Gastrocnemius medialis (tissue), 4 donors: Measurements from ENCODE around the gene C2orf68. TPM values are rescaled to one million over a fixed set of nuclear protein-coding genes. Genes with fewer than 3 reads are reported as not detected.
A peak's percentile ranks its signal among the peaks of the same experiment; 100 is the strongest.

Experiments
- ATAC-seq, 2 donors: fragments of 150-250 bp; one replicate each; pipeline ENCODE4 v1.9.1; 2016
- DNase-seq, 2 donors: peaks; one replicate each; pipeline ENCODE4 v3.0.0-alpha.2; 2019
- H3K27ac ChIP-seq, 4 donors: fragments of 200-600 bp; sonication (generic); 1 replicate in 1 of 4; 2 replicates in 3 of 4; pipeline ENCODE4 v1.5.1; 2016 to 2018; ENCODE audit warnings: mild to moderate bottlenecking in 2 of 4, moderate library complexity in 1 of 4
- H3K27me3 ChIP-seq, 3 donors: fragments of 200-600 bp; sonication (generic) in 2 of 3; 1 replicate in 1 of 3; 2 replicates in 2 of 3; pipeline versions ENCODE4 v1.5.1 to v1.6.0; 2016 to 2019; ENCODE audit warnings: mild to moderate bottlenecking in 1 of 3, moderate library complexity in 1 of 3
- H3K36me3 ChIP-seq, 2 donors: fragments of 200-600 bp; sonication (generic) in 1 of 2; one replicate each; pipeline ENCODE4 v1.5.1; 2017 to 2018
- H3K4me1 ChIP-seq, 2 donors: fragments of 200-600 bp; sonication (generic) in 1 of 2; one replicate each; pipeline ENCODE4 v1.5.1; 2016 to 2017; ENCODE audit warnings: mild to moderate bottlenecking in 2 of 2
- H3K4me3 ChIP-seq, 4 donors: fragments of 200-600 bp; sonication (generic) in 3 of 4; 1 replicate in 1 of 4; 2 replicates in 3 of 4; pipeline ENCODE4 v1.5.1; 2016 to 2019; ENCODE audit warnings: mild to moderate bottlenecking in 2 of 4
- H3K9me3 ChIP-seq, 3 donors: fragments of 200-600 bp; sonication (generic) in 2 of 3; 1 replicate in 1 of 3; 2 replicates in 2 of 3; pipeline ENCODE4 v1.5.1; 2016 to 2019
- POLR2A ChIP-seq, 2 donors: fragments of 450-650 bp; IDR thresholded peaks; one replicate each; pipeline ENCODE4 v1.6.1; 2017; ENCODE audit warnings: antibody characterized with exemption in 2 of 2, mild to moderate bottlenecking in 2 of 2, moderate library complexity in 2 of 2
- in situ Hi-C, 4 donors: fragments of 200-750 bp; cut with MboI; loops; one replicate each; pipeline versions ENCODE4 v1.15.0 to v1.8.0; 2017; ENCODE audit warnings: low sequenced_read_pairs in 4 of 4
- intact Hi-C: fragments of 100-400 bp; cut with DNase I; formaldehyde crosslinking; loops from one replicate; pipeline ENCODE4 v1.15.1; 2023; ENCODE audit warnings: low total_unique reads
- total RNA-seq, 4 donors: library from RNA; depleted of rRNA; stranded (reverse); fragments of >200 nt; gene quantifications; one replicate each; pipeline versions ENCODE4 v1.1.0 to v1.2.3, GENCODE V29; 2016
- TF ChIP-seq, protein P1 (sequence below), 5 experiments: fragments of 450-650 bp in 3 of 5; fragments of 200-600 bp in 2 of 5; sonication (generic) in 2 of 5; IDR thresholded peaks in 4 of 5; conservative IDR thresholded peaks in 1 of 5; 1 replicate in 4 of 5; 2 replicates in 1 of 5; pipeline ENCODE4 v1.5.1; 2016 to 2019; ENCODE audit warnings: antibody characterized with exemption in 5 of 5, mild to moderate bottlenecking in 3 of 5, moderate library complexity in 3 of 5

The C2orf68 gene
- total RNA-seq, 4 donors from 2014 or later = 28.4 to 35.4 (median 32.3) TPM

DNA sequence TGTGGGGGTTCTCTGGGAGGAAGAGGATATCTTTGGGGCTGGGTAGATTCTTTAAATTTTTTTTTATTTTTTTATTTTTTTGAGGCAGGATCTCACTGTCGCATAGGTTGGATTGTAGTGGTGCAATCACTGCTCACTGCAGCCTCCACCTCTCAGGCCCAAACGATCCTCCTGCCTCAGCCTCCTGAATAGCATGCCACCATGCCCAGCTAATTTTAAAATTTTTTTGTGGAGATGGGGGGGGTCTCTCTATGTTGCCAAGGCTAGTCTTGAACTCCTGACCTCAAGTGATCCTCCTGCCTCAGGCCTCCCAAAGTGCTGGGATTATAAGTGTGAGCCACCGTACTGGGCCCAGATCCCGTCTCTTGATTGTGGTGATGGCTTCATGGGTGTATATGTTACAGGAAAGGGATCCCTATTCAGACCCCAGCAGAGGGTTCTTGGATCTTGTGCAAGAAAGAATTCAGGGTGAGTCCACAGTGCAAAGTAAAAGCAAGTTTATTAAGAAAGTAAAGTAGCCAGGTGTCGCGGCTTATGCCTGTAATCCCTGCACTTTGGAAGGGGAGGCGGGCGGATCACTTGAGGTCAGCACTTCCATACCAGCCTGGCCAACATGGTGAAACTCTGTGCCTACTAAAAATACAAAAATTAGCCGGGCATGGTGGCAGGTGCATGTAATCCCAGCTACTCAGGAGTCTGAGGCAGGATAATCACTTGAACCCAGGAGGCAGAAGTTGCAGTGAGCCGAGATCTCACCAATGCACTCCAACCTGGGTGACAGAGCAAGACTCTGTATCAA, 2.0 kb upstream of the C2orf68 start:
- Histone ChIP-seq H3K4me1 (peaks cover 49 to 54% of the 10 kb centered on the region in 2 donors), H3K27ac (peak overlapping the region; percentile 95 to 99 (median 99)), H3K4me3 (no peak overlapping the region), H3K36me3 (peaks cover 0 to 3% of the 10 kb centered on the region in 2 donors), H3K27me3 (no peaks in the 10 kb centered on the region), H3K9me3 (no peaks in the 10 kb centered on the region)
- ATAC-seq = no peak
- peak in 1 of 2 donors; percentile 71 for DNase-seq
- TF ChIP-seq, protein P1, sequence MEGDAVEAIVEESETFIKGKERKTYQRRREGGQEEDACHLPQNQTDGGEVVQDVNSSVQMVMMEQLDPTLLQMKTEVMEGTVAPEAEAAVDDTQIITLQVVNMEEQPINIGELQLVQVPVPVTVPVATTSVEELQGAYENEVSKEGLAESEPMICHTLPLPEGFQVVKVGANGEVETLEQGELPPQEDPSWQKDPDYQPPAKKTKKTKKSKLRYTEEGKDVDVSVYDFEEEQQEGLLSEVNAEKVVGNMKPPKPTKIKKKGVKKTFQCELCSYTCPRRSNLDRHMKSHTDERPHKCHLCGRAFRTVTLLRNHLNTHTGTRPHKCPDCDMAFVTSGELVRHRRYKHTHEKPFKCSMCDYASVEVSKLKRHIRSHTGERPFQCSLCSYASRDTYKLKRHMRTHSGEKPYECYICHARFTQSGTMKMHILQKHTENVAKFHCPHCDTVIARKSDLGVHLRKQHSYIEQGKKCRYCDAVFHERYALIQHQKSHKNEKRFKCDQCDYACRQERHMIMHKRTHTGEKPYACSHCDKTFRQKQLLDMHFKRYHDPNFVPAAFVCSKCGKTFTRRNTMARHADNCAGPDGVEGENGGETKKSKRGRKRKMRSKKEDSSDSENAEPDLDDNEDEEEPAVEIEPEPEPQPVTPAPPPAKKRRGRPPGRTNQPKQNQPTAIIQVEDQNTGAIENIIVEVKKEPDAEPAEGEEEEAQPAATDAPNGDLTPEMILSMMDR (IDR thresholded peaks at IDR 0.05 in 4 of 5, conservative IDR thresholded peaks at IDR 0.05 in 1 of 5) = no peak
- no peak for TF ChIP-seq POLR2A (IDR thresholded peaks at IDR 0.05)
- intact Hi-C loops (no loop called here), in situ Hi-C loops (no loop called here)

DNA sequence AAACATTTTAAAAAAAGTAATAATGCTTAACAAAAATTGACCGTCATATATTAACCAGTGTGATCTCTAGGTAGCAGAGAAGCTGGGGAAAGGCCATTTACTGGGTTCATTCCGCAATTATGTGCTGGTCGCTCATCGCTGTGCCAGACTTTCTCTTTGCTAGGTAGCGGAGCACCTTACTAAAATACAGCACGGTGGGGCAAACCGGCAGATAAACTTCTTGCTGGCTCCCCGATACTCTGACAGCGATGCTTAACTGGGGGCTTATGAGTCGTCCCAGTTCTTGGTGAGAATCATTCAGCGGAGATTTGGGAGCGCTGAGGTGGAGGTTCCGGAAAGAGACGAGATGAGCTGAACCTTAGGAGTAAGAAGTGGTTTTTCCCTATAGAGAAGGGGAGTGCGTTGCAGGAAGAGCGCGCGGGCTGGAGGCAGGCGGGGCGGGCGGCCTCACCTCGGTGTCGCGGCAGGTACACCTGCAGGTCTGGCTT, 605 bp downstream of the C2orf68 start:
- intact Hi-C loops (no loop called here), in situ Hi-C loops (no loop called here)
- TF ChIP-seq, protein P1 (IDR thresholded peaks at IDR 0.05 in 4 of 5, conservative IDR thresholded peaks at IDR 0.05 in 1 of 5) = no peak
- TF ChIP-seq POLR2A (IDR thresholded peaks at IDR 0.05) = no peak
- H3K27ac ChIP-seq = peak overlapping the region; percentile 95 to 99 (median 99)
- peaks cover 57 to 60% of the 10 kb centered on the region in 2 donors for H3K4me1 ChIP-seq
- H3K4me3 ChIP-seq = peak overlapping the region; percentile 65 to 89 (median 79)
- ATAC-seq = no peak
- no peaks in the 10 kb centered on the region for H3K27me3 ChIP-seq
- H3K9me3 ChIP-seq = no peaks in the 10 kb centered on the region
- peaks cover 0 to 6% of the 10 kb centered on the region in 2 donors for H3K36me3 ChIP-seq
- DNase-seq = no peak

DNA sequence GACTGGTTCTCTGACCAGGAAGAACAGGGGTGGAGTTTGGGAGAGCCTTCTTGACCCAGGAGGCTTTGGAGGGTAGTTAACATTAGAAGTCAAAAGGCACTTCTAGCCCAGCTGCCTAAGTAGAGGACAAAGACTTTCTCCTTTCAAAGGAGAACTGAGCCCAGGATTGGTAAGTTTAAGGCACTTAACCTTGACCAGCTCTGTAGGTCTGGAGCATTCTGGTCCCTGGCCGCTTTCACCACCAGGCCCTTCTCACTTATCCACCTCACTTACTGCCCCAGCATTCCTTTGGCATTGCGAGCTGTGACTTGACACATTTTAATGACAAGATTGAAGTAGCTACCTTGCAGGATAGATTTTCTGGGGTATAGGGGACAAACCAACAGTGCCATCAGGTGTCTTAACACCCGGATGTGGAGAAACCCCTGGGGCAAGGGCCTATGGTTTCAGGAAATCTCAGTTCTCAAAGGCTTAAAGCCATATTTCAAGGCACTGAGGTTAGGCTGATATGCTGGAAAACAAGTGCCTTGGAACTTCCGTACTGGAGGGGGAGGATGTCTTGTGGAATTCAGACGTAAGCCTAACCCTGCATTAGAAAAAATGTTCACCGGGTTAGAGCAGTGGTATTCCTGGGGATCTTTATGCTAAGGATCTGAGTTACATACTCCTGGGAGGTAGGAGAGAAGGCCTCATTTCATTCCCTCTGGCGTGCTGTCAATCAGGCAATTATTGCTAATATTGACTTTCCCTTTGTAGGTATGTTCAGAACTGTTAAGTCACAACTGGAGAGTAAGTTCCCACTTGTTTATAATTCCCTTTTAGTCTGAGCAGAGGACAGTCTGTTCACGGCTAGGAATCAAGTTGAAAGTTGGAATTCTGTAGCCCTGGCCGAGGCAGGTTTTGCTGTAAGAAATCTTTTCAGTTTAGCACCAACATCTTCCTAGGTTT, 4.3 kb downstream of the C2orf68 start:
- ATAC-seq (peak in 1 of 2 donors; percentile 6), DNase-seq (peak in 1 of 2 donors; percentile 70)
- in situ Hi-C loops (no loop called here), intact Hi-C loops (no loop called here)
- no peaks in the 10 kb centered on the region for H3K27me3 ChIP-seq
- H3K36me3 ChIP-seq = peaks cover 0 to 6% of the 10 kb centered on the region in 2 donors
- peak overlapping the region; percentile 93 to 99 (median 94) for H3K27ac ChIP-seq
- H3K4me3 ChIP-seq = no peak overlapping the region
- H3K4me1 ChIP-seq = peaks cover 72 to 78% of the 10 kb centered on the region in 2 donors
- no peaks in the 10 kb centered on the region for H3K9me3 ChIP-seq
- no peak for TF ChIP-seq POLR2A (IDR thresholded peaks at IDR 0.05)
- TF ChIP-seq, protein P1 (IDR thresholded peaks at IDR 0.05 in 4 of 5, conservative IDR thresholded peaks at IDR 0.05 in 1 of 5) = no peak

DNA sequence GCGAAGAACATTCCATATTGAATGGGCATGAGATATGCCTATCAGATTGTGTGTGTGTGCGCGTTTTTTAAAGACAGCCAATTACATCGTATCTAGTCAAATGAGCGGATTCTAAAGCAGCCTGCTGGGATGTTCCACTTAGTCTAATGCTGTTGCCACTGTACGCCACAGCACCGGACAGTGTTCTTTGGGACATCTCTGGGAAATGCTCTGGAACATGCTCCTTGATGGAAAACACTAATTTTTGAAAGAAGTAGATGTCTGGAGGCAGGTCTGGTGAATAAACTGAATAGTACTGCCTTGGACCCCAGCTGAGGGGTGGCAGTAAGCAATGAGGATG, 5.8 kb downstream of the C2orf68 start:
- no peaks in the 10 kb centered on the region for H3K27me3 ChIP-seq
- H3K4me1 ChIP-seq = peaks cover 76 to 79% of the 10 kb centered on the region in 2 donors
- DNase-seq (no peak), ATAC-seq (no peak)
- intact Hi-C loops (no loop called here), in situ Hi-C loops (no loop called here)
- no peak for TF ChIP-seq POLR2A (IDR thresholded peaks at IDR 0.05)
- TF ChIP-seq, protein P1 (IDR thresholded peaks at IDR 0.05 in 4 of 5, conservative IDR thresholded peaks at IDR 0.05 in 1 of 5) = no peak
- H3K36me3 ChIP-seq = peaks cover 0 to 6% of the 10 kb centered on the region in 2 donors
- H3K9me3 ChIP-seq = no peaks in the 10 kb centered on the region
- H3K27ac ChIP-seq = peak overlapping the region; percentile 93 to 99 (median 94)
- H3K4me3 ChIP-seq = peak overlapping the region in 1 of 4 donors; percentile 84
